ENCODE data around the gene ZSCAN9. TPM values are rescaled to one million over a fixed set of nuclear protein-coding genes. Genes with fewer than 3 reads are reported as not detected.

ZSCAN9 gene
- total and polyA plus RNA-seq, 9 of the 15 experiments (the other 6 are each of a cell fraction or from before 2014, with no cell fraction given), result 18.8 to 48.9 (median 28.7) TPM

- TF ChIP-seq BRD4 (IDR thresholded peaks at IDR 0.05) (peak; percentile 69; the same call in 1 of the 2 replicates), CLOCK (CRISPR knock-in tag; IDR thresholded peaks at IDR 0.05; ENCODE audit: borderline replicate concordance) (0 out of 2 replicates have a peak, but pooled peaks have one; percentile 22), NCOA4 (IDR thresholded peaks at IDR 0.05; ENCODE audit: partially characterized antibody) (peak; percentile 52), NONO (IDR thresholded peaks at IDR 0.05; ENCODE audit: low read depth in 2 of 2, low read length in 1 of 2) (peak in 1 of 2 experiments; percentile 30; a peak in 1 of 4 replicates), HNRNPUL1 (IDR thresholded peaks at IDR 0.05; ENCODE audit: low read length) (no peak), FOXJ3 (CRISPR knock-in tag; IDR thresholded peaks at IDR 0.05) (no peak), ZNF77 (CRISPR knock-in tag; IDR thresholded peaks at IDR 0.05) (no peak), YY1 (IDR thresholded peaks at IDR 0.05; ENCODE audit: borderline replicate concordance in 1 of 3, control insufficient read depth in 1 of 3, extremely low read depth in 1 of 3, insufficient read depth in 3 of 3, insufficient read length in 1 of 3, insufficient replicate concordance in 2 of 3, low read depth in 1 of 3, low read length in 2 of 3) (peak in 2 of 3 experiments; percentile 84 to 90), NCOA1 (IDR thresholded peaks at IDR 0.05; ENCODE audit: low read depth) (no peak; the same call in 1 of the 2 replicates), RBM22 (IDR thresholded peaks at IDR 0.05; ENCODE audit: low read depth, low read length, poor library complexity, severe bottlenecking) (no peak), PKNOX1 (IDR thresholded peaks at IDR 0.05) (no peak), TCFL5 (CRISPR knock-in tag; conservative IDR thresholded peaks at IDR 0.05) (no peak; the same call in 1 of the 2 replicates), CREM (IDR thresholded peaks at IDR 0.05; ENCODE audit: low read depth) (peak; percentile 73), HOXB6 (CRISPR knock-in tag; IDR thresholded peaks at IDR 0.05; ENCODE audit: borderline replicate concordance) (no peak), AFF4 (CRISPR knock-in tag; IDR thresholded peaks at IDR 0.05) (peak; percentile 85), WHSC1 (IDR thresholded peaks at IDR 0.05; ENCODE audit: low read length) (no peak), SIN3A (IDR thresholded peaks at IDR 0.05; ENCODE audit: borderline replicate concordance in 2 of 2, control insufficient read depth in 1 of 2, low read depth in 2 of 2, low read length in 2 of 2) (peak in 1 of 2 experiments; percentile 91), PTTG1 (tag; IDR thresholded peaks at IDR 0.05; ENCODE audit: low read depth) (no peak), ELF4 (CRISPR knock-in tag; IDR thresholded peaks at IDR 0.05) (peak; percentile 88)
Observed at GRCh38 chr6:28266962-28267694, 42.1 kb downstream of the ZSCAN9 start, which contains the start of gene ZSCAN26 (continued).

Data from K562 (cell line).